Fibroblast of upper back skin (primary cell): ENCODE results near the gene POLR2L.

Experiments used
- DNase-seq: peaks from one replicate; pipeline ENCODE4 v3.0.0-alpha.2; 2013

Gene POLR2L

DNA sequence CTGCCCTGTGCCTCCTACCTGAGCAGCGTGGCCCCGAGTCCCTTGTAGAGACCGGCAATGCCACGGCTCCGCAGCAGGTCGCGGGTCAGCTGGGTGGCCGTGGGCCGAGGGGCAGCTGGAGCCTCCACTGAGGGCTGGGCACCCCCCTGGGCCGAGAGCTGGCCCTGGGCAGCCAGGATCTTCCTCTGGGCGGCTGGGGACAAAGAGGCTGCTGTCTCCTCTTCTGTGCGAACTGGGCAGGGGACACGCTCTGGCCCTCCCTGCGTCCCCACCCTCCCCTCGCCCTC is 49.9 kb downstream of the POLR2L start:
- DNase-seq: no peak

DNA sequence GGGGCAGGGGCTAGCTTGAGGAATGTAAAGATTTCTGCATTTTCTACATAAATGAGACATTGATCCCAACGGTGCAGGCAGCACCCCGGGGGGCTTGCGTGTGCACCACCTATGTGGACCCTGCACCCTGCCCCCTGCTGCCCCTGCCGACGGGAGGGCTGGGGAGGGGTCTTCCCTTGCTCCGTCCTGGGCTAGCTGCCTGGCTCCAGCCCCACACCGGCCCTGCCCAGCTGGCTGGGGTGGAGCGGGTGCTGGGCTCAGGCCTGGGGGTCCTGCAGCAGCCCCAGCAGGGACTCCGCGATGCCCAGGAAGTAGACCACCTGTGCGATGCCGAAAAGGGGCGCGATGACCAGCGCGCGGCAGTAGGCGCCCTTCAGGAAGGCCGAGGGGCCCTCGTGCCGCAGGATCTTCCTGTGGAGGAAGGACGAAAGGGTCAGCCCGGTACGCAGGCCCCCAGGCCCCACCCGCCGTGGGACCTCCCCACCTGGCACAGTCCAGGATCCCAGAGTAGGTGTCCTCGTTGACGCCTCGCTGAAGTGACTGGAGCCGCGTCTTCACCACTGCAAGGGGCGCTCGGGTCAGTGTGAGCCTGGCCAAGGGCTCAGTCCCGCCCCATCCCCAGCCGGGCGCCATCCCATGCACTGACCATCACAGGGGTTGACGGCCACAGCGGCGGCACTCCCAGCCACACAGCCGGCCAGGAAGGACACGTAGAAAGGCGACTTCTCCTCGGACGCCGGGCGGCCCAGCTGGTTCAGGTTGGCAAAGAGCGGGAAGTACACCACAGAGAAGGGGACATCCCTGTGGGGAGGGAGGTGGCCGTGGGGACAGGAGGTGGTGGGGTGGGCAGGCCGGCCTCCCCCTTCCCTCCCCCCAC is 50.4 kb downstream of the POLR2L start:
- no peak for DNase-seq

DNA sequence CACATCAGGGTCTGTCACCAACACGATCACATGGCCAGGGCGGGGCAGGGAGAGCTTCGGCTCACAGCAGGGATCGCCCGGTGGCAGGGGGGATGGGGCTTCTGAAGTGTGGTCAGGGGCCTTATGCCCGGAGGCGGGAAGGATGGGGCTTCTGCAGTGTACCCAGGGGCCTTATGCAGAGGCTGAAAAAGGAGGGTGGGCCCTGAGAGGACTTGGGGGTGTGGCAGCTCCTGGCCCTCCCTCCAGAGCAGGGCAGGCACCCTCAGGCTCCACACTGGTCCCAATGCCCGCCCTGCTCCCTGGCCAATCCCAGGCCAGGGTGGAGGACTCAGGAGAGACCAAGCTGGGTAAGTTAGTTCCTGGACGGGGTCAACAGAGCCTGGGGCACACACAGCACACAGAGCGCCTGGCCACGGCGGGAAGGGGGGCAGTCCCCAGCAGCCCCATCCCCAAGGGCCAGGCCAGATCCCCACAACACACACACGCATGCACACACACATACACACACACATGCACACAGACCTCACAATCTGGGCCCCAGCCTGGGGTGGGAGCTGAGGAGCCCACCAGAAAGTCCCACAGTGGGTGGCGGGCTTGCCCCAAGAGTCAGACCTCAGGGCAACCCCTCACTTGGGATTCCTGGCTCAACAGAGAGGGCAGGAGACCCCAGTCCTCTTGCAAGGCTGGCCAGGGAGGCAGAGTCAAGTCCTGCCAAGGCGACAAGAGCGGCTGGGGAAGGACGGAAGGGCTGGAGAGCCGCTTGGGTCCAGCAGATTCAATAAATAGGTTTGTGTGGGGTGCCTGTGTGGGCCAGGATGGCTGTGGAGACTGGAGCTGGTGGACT is 51.4 kb downstream of the POLR2L start:
- no peak for DNase-seq

DNA sequence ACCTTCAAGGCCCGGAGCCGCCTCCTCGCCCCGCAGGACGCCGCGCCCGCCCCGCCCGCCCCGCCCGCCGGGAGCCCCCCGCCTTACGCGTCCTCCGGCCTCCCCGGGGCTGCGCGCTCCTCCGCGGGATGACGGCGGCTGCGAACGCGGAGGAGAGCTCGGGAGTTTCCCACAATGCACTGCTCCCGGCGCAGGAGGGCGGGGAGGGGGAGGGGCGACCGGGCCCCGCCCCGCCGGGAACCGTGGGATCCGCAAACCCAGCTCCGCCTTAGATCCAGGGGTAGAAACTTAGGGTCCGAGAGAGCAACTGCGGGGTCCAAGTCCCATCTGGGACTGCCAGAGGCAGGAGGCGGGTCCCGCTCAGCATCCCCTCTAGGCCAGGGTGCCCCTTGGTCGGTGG is 52.4 kb downstream of the POLR2L start, which contains the start of gene CEND1:
Gene CEND1, minus strand, starts transcription at position 148 of the 400 bp plus-strand sequence. CDS start 1,514 bp downstream, outside the sequence.
- DNase-seq: peak; percentile 39
